Right ventricle myocardium inferior (tissue), 1 donor: Measurements from ENCODE around the gene COPA. TPM values are rescaled to one million over a fixed set of nuclear protein-coding genes. Genes with fewer than 3 reads are reported as not detected.
A peak's percentile ranks its signal among the peaks of the same experiment; 100 is the strongest.

ENCODE experiments used
- ATAC-seq: fragments of 200-7000 bp; cut with Tn5 transposase; one replicate; pipeline ENCODE4 v1.9.1; 2020; ENCODE audit warnings: mild to moderate bottlenecking, moderate library complexity
- DNase-seq: peaks from one replicate; pipeline ENCODE4 v3.0.0; 2021; ENCODE audit errors: missing footprints
- intact Hi-C: fragments of 100-400 bp; cut with DNase I; formaldehyde crosslinking; loops from one replicate; pipeline ENCODE4 v1.11.0; 2022
- total RNA-seq: library from RNA; stranded (reverse); fragmentation: NEBNext Ultra II Directional; extraction: Animal tissue kit (Norgen Biotek cat#: 25700); gene quantifications from one replicate; pipeline ENCODE4 v1.2.1, GENCODE V29; 2021
- donor health status: DM: no; HTN: yes; CAD: no; lungs with severe emphysema.

The COPA gene
- total RNA-seq, 1 donor from 2014 or later, result 84.2 TPM

GRCh38 chr1:160340866-160341265 is 2.2 kb downstream of the COPA start:
- DNase-seq, result no peak
- no peak for ATAC-seq
- intact Hi-C loops, result no loop called here

GRCh38 chr1:160340146-160340545 is 2.9 kb downstream of the COPA start:
- no peak for DNase-seq
- ATAC-seq, result no peak
- intact Hi-C loops, result no loop called here

- intact Hi-C loops, result loop anchor here (5.0 kb wide), 1 partner anchor 46 kb away; no protein-coding TSS in a partner anchor
- ATAC-seq (no peak), DNase-seq (no peak)
Observed at GRCh38 chr1:160338580-160338979, 4.5 kb downstream of the COPA start.

- DNase-seq, result no peak
- no peak for ATAC-seq
- intact Hi-C loops, result no loop called here
Observed at GRCh38 chr1:160332516-160332915, 10.5 kb downstream of the COPA start.

GRCh38 chr1:160330119-160330518 is 12.9 kb downstream of the COPA start:
- DNase-seq, result no peak
- no peak for ATAC-seq
- intact Hi-C loops, result no loop called here

- no peak for ATAC-seq
- no peak for DNase-seq
- intact Hi-C loops, result no loop called here
Observed at GRCh38 chr1:160328184-160328583, 14.9 kb downstream of the COPA start.

- ATAC-seq, result no peak
- intact Hi-C loops, result no loop called here
- no peak for DNase-seq
Observed at GRCh38 chr1:160326418-160326817, 16.6 kb downstream of the COPA start.

GRCh38 chr1:160325252-160325651 is 17.8 kb downstream of the COPA start:
- ATAC-seq, result no peak
- intact Hi-C loops, result no loop called here

GRCh38 chr1:160322831-160323230 is 20.2 kb downstream of the COPA start:
- DNase-seq (no peak), ATAC-seq (no peak)
- intact Hi-C loops, result no loop called here

More at GRCh38 chr1:160325252-160325651, 17.8 kb downstream of the COPA start:
- DNase-seq, result no peak

- no peak for ATAC-seq
- intact Hi-C loops, result no loop called here
- no peak for DNase-seq
Observed at GRCh38 chr1:160315359-160315758, 27.7 kb downstream of the COPA start.

GRCh38 chr1:160309571-160309970 is 33.5 kb downstream of the COPA start:
- intact Hi-C loops, result no loop called here
- DNase-seq (no peak), ATAC-seq (no peak)

GRCh38 chr1:160309185-160309557 is 33.9 kb downstream of the COPA start:
- no peak for ATAC-seq
- no peak for DNase-seq
- intact Hi-C loops, result no loop called here

- intact Hi-C loops, result no loop called here
- DNase-seq (no peak), ATAC-seq (peak; percentile 31)
Observed at GRCh38 chr1:160308451-160309184, 34.4 kb downstream of the COPA start.

GRCh38 chr1:160307118-160307791 is 35.8 kb downstream of the COPA start:
- intact Hi-C loops, result no loop called here
- DNase-seq, result no peak
- ATAC-seq, result peak; percentile 68

- intact Hi-C loops, result no loop called here
- DNase-seq (no peak), ATAC-seq (no peak)
Observed at GRCh38 chr1:160300173-160300572, 42.9 kb downstream of the COPA start.

GRCh38 chr1:160296036-160296435 is 47.0 kb downstream of the COPA start:
- DNase-seq (no peak), ATAC-seq (no peak)
- intact Hi-C loops, result no loop called here

- DNase-seq (no peak), ATAC-seq (no peak)
- intact Hi-C loops, result loop anchor here (5.0 kb wide), 1 partner anchor 44 kb away; no protein-coding TSS in a partner anchor
Observed at GRCh38 chr1:160293020-160293968, 49.8 kb downstream of the COPA start.

GRCh38 chr1:160291248-160292220 is 51.5 kb downstream of the COPA start:
- intact Hi-C loops, result loop anchor here (1.0 to 5.0 kb wide), 3 partner anchors 46 to 191 kb away; no protein-coding TSS in a partner anchor
- ATAC-seq (peak; percentile 85), DNase-seq (no peak)
